ENCODE measurements around the gene GRID2. TPM values are rescaled to one million over a fixed set of nuclear protein-coding genes. Genes with fewer than 3 reads are reported as not detected.

The GRID2 gene
- total and polyA plus RNA-seq, 12 donors, result 0.55 to 4.0 (median 2.0) TPM

- H3K4me3 ChIP-seq, result no peak overlapping the region
- H3K27me3 ChIP-seq, result no peaks in the 10 kb centered on the region
- no peaks in the 10 kb centered on the region for H3K36me3 ChIP-seq (replicated peaks in 1 of 2)
- TF ChIP-seq CTCF (IDR thresholded peaks at IDR 0.05) (no peak), POLR2A (IDR thresholded peaks at IDR 0.05) (no peak)
- intact Hi-C loops (cut with DNase I), result no loop called here
- DNase-seq, result no peak
- no peaks in the 10 kb centered on the region for H3K4me1 ChIP-seq (replicated peaks in 1 of 2)
- WGBS, 4 donors, result 55 to 72% (median 68%) methylated on average over 1 of the region's 1 CpG
- H3K9me3 ChIP-seq (replicated peaks in 1 of 3), result no peaks in the 10 kb centered on the region
- H3K27ac ChIP-seq, result no peak overlapping the region
These were observed 1258.1 kb downstream of the GRID2 start for GRCh38 chr4:93561842-93562241.

GRCh38 chr4:93568758-93569157 is 1265.0 kb downstream of the GRID2 start:
- Histone ChIP-seq H3K4me3 (no peak overlapping the region), H3K4me1 (replicated peaks in 1 of 2) (no peaks in the 10 kb centered on the region), H3K27me3 (no peaks in the 10 kb centered on the region), H3K9me3 (replicated peaks in 1 of 3) (no peaks in the 10 kb centered on the region), H3K27ac (no peak overlapping the region), H3K36me3 (replicated peaks in 1 of 2) (no peaks in the 10 kb centered on the region)
- TF ChIP-seq CTCF (IDR thresholded peaks at IDR 0.05), result no peak
- no peak for TF ChIP-seq POLR2A (IDR thresholded peaks at IDR 0.05)
- intact Hi-C loops (cut with DNase I), result no loop called here
- 77 to 93% (median 84%) methylated on average over 4 of the region's 4 CpGs for WGBS, 4 donors
- DNase-seq, result no peak

- no peak for DNase-seq
- Histone ChIP-seq H3K9me3 (replicated peaks in 1 of 3) (no peaks in the 10 kb centered on the region), H3K27me3 (no peaks in the 10 kb centered on the region), H3K4me3 (no peak overlapping the region), H3K4me1 (replicated peaks in 1 of 2) (no peaks in the 10 kb centered on the region), H3K27ac (no peak overlapping the region), H3K36me3 (replicated peaks in 1 of 2) (no peaks in the 10 kb centered on the region)
- TF ChIP-seq CTCF (IDR thresholded peaks at IDR 0.05), result no peak
- no peak for TF ChIP-seq POLR2A (IDR thresholded peaks at IDR 0.05)
- intact Hi-C loops (cut with DNase I), result no loop called here
These were observed 1269.5 kb downstream of the GRID2 start for GRCh38 chr4:93573285-93573684.

- Histone ChIP-seq H3K4me3 (no peak overlapping the region), H3K27ac (no peak overlapping the region), H3K4me1 (replicated peaks in 1 of 2) (no peaks in the 10 kb centered on the region), H3K36me3 (replicated peaks in 1 of 2) (no peaks in the 10 kb centered on the region), H3K9me3 (replicated peaks in 1 of 3) (no peaks in the 10 kb centered on the region), H3K27me3 (no peaks in the 10 kb centered on the region)
- WGBS, 4 donors, result 62 to 84% (median 77%) methylated on average over 4 of the region's 4 CpGs
- intact Hi-C loops (cut with DNase I), result no loop called here
- no peak for DNase-seq
- TF ChIP-seq CTCF (IDR thresholded peaks at IDR 0.05) (no peak), POLR2A (IDR thresholded peaks at IDR 0.05) (no peak)
These were observed 1275.2 kb downstream of the GRID2 start for GRCh38 chr4:93578942-93579341.
